GM12801 (cell line): ENCODE results near the gene NOSIP.

Experiments
- CTCF ChIP-seq: IDR thresholded peaks from one replicate; pipeline ENCODE4 v1.5.1; 2011; ENCODE audit warnings: control low read depth; ENCODE audit not compliant: insufficient read length; ENCODE audit errors: extremely low read depth

NOSIP gene

DNA sequence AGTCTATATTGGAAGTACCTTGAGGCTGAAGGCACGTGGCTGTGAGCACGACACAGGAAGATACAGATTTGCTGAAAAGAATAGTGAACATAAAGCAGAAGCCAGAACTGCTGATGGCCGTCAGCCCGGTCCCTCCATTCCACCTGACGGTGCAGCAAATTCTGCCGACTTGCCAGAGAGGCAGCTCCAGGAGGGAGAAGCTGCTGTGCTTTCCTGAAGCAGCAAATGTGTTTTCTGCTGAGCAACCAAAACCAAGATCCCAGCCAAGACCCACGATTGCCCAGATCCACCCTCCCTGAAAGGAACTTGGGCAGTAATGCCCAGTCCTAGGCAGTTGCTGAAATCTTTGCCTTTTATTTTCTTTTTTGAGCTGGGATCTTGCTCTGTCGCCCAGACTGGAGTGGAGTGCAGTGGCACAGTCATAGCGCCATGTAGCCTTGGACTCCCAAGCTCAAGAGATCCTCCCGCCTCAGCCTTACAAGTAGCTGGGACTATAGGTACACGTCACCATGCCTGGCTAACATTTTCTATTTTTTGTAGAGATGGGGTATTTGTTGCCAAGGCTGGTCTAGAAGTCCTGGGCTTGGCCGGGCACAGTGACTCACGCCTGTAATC is 59.5 kb downstream of the NOSIP start:
- no peak for TF ChIP-seq CTCF

DNA sequence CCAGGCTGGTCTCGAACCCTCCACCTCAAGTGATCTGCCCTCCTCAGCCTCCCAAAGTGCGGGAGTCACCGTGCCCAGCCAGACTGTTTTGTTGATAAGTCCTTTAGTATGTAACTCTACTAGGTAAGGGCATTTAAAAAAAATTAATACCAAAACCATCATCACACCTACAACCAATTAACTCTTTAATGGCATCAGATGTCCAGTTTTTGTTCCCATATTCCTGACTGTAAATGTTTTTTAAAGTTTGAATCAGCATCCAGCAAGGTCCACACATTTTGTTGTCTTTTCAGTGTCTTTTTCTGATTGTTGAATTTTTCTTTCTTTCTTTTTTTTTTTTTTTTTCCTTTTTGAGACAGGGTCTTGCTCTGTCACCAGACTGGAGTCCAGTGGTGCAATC is 62.3 kb downstream of the NOSIP start:
- TF ChIP-seq CTCF, result no peak

- no peak for TF ChIP-seq CTCF
These were observed 64.6 kb downstream of the NOSIP start for GRCh38 chr19:49515767-49516166.

GRCh38 chr19:49514151-49514550 is 66.2 kb downstream of the NOSIP start:
- no peak for TF ChIP-seq CTCF

- TF ChIP-seq CTCF, result no peak
These were observed 66.6 kb downstream of the NOSIP start for GRCh38 chr19:49513746-49514118.

DNA sequence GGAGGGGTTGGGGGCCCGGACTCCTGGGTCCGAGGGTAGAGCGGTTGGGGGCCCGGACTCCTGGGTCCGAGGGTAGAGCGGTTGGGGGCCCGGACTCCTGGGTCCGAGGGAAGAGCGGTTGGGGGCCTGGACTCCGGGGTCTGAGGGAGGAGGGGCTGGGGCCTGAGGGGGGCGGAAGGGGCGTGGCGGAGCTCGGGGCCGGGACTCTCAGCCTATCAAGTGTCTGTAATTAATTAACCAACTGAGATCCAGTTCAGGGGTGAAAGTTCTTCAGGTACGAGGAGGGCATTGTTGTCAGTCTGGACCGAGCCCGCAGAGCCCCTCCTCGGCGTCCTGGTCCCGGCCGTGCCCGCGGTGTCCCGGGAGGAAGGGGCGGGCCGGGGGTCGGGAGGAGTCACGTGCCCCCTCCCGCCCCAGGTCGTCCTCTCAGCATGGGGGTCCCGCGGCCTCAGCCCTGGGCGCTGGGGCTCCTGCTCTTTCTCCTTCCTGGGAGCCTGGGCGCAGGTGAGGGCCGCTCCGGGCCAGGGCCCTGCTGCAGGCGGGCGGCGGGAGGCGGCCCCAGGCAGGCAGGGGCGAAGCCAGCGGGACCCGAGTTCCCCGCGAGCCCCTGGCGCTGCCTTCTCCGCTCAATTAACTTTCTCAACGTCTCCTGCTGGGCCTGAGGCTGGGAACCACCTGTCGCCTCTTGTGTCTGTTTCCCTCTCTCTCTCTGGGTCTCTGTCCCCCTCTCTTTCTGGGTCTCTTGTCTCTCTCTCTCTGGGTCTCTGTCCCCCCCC is 67.2 kb downstream of the NOSIP start:
- TF ChIP-seq CTCF, result no peak

GRCh38 chr19:49507803-49508494 is 72.4 kb downstream of the NOSIP start:
- no peak for TF ChIP-seq CTCF
